Measurements from ENCODE around the gene MAP1LC3B. TPM values are rescaled to one million over a fixed set of nuclear protein-coding genes. Genes with fewer than 3 reads are reported as not detected.

Gene MAP1LC3B
- total and polyA plus RNA-seq, 2 of the 8 experiments (the other 6 are each of a cell fraction or from before 2014, with no cell fraction given) = 29.5 to 48.5 TPM

DNA sequence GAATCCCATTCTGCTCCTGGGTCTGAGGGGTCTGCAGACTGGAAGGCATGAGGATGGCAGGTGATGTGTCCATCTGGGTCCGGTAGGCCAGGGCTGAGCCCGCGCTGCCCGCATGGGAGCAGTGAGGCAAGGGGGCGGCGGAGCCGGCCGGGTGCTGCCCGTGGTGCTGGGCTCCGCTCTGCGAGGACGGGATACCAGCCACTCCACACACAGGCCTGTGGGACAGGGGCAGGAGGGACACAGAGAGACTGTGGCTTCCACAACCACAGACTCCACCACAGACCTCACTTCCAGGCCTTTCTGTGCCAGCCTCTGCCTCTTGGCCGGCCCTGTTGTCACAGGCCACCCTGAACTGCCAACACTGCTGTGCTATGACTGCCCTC lies 25.4 kb downstream of the MAP1LC3B start:
- Histone ChIP-seq H3K23ac (ENCODE audit: insufficient read length) (no peak overlapping the region), H3K9me3 (ENCODE audit: insufficient read depth in 2 of 2, low read depth in 1 of 2, low read length in 1 of 2) (no peaks in the 10 kb centered on the region), H3K18ac (ENCODE audit: extremely low read depth, low read length) (no peak overlapping the region), H2BK15ac (ENCODE audit: low read length) (no peak overlapping the region), H3K27ac (ENCODE audit: low read depth, low read length) (no peak overlapping the region), H2BK12ac (ENCODE audit: low read depth, low read length) (no peak overlapping the region), H3K79me2 (ENCODE audit: control insufficient read depth in 1 of 2, insufficient read depth in 2 of 2, low read length in 2 of 2) (no peaks in the 10 kb centered on the region), H2BK20ac (ENCODE audit: low read length) (no peak overlapping the region), H2BK120ac (replicated peaks; ENCODE audit: low read depth, low read length) (no peak overlapping the region), H3K79me1 (ENCODE audit: low read depth, low read length) (no peaks in the 10 kb centered on the region), H4K91ac (replicated peaks; ENCODE audit: insufficient read length, low read length) (no peak overlapping the region), H3K4me1 (replicated peaks in 1 of 4; ENCODE audit: control insufficient read depth in 3 of 4, insufficient read depth in 4 of 4, low read length in 3 of 4) (no peaks in the 10 kb centered on the region), H4K5ac (ENCODE audit: insufficient read length, low read depth, low read length) (no peak overlapping the region), H3K23me2 (ENCODE audit: low read depth, low read length) (no peaks in the 10 kb centered on the region), H3K4ac (replicated peaks; ENCODE audit: insufficient read length, low read depth, low read length) (no peak overlapping the region), H3K36me3 (ENCODE audit: control insufficient read depth in 2 of 4, insufficient read depth in 4 of 4, low read length in 3 of 4) (peaks cover under 1 to 28% (median 14%) of the 10 kb centered on the region in 4 experiments; a peak in 6 of 8 replicates), H3K4me2 (ENCODE audit: insufficient read depth in 1 of 2, low read depth in 2 of 2, low read length in 2 of 2) (no peak overlapping the region), H4K8ac (ENCODE audit: extremely low read depth, insufficient read depth, low read length) (no peak overlapping the region), H3K4me3 (ENCODE audit: extremely low read depth in 1 of 4, insufficient read depth in 2 of 4, low read depth in 3 of 4, low read length in 4 of 4) (no peak overlapping the region), H3K56ac (replicated peaks; ENCODE audit: insufficient read length, low read depth, low read length) (no peak overlapping the region), H2AK5ac (ENCODE audit: low read depth, low read length) (no peak overlapping the region), H4K20me1 (replicated peaks in 1 of 2; ENCODE audit: control insufficient read depth in 1 of 2, insufficient read depth in 2 of 2, low read length in 2 of 2) (peaks cover 2 to 5% of the 10 kb centered on the region in 2 experiments), H2BK5ac (ENCODE audit: low read depth, low read length) (no peak overlapping the region), H3K14ac (ENCODE audit: insufficient read length) (no peak overlapping the region), H3K9ac (replicated peaks in 1 of 4; ENCODE audit: extremely low read depth in 1 of 4, low read depth in 3 of 4, low read length in 3 of 4) (no peak overlapping the region), H3K27me3 (replicated peaks in 1 of 4; ENCODE audit: control insufficient read depth in 3 of 4, extremely low read depth in 1 of 4, insufficient read depth in 3 of 4, low read length in 3 of 4) (no peaks in the 10 kb centered on the region), H2AFZ (ENCODE audit: low read length) (no peak overlapping the region)
- WGBS, 2 experiments (ENCODE audit: extremely low coverage in 1 of 2, insufficient coverage in 1 of 2, insufficient read length in 1 of 2, insufficient replicate concordance in 2 of 2, low coverage in 1 of 2, low lambda C conversion rate in 2 of 2, missing lambda C conversion rate in 1 of 2) = 91% methylated on average over 13 of the region's 13 CpGs; no CpG with 5 or more reads in 1 of the 2 experiments
- POLR2A ChIA-PET (ENCODE audit: partially characterized antibody) = interaction anchor here (1.2 kb wide), 1 partner anchor 12 kb away, joined by 5 read pairs; no protein-coding TSS in a partner anchor
- no peak for FAIRE-seq
- CTCF ChIA-PET (ENCODE audit: partially characterized antibody) = interaction anchor here (1.1 to 2.5 kb wide), 10 partner anchors 9 to 229 kb away, joined by 3 to 10 read pairs (median 6); no protein-coding TSS in a partner anchor
- DNase-seq (ENCODE audit: low read depth in 1 of 2, low spot score in 2 of 2) = no peak
- TF ChIP-seq MAFK (IDR thresholded peaks at IDR 0.05; ENCODE audit: low read depth, low read length) = no peak
- TF ChIP-seq, protein P1, sequence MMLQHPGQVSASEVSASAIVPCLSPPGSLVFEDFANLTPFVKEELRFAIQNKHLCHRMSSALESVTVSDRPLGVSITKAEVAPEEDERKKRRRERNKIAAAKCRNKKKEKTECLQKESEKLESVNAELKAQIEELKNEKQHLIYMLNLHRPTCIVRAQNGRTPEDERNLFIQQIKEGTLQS (IDR thresholded peaks at IDR 0.05; ENCODE audit: insufficient read depth, low read depth, low read length) = no peak
- TF ChIP-seq BRCA1 (IDR thresholded peaks at IDR 0.05; ENCODE audit: low read depth, low read length) = no peak
- no peak for TF ChIP-seq GABPA (IDR thresholded peaks at IDR 0.05; ENCODE audit: borderline replicate concordance, insufficient read depth, low read length)
- no peak for TF ChIP-seq RFX5 (IDR thresholded peaks at IDR 0.05; ENCODE audit: borderline replicate concordance, low read depth, low read length)
- TF ChIP-seq FOSL1 (IDR thresholded peaks at IDR 0.05; ENCODE audit: insufficient read depth, low read depth, low read length) = no peak
- TF ChIP-seq SRF (IDR thresholded peaks at IDR 0.05; ENCODE audit: low read depth, low read length) = no peak
- TF ChIP-seq RNF2 (IDR thresholded peaks at IDR 0.05; ENCODE audit: borderline replicate concordance, low read depth, low read length, missing control alignments, poor library complexity, severe bottlenecking) = no peak
- TF ChIP-seq JUND (IDR thresholded peaks at IDR 0.05; ENCODE audit: low read length) = no peak
- no peak for TF ChIP-seq YY1 (IDR thresholded peaks at IDR 0.05; ENCODE audit: low read depth, low read length)
- no peak for TF ChIP-seq NANOG (IDR thresholded peaks at IDR 0.05; ENCODE audit: insufficient read depth, low read depth, low read length, poor library complexity, severe bottlenecking)
- TF ChIP-seq ZNF274 (IDR thresholded peaks at IDR 0.05; ENCODE audit: borderline replicate concordance, extremely low read depth, low read length) = no peak
- TF ChIP-seq, protein P2, sequence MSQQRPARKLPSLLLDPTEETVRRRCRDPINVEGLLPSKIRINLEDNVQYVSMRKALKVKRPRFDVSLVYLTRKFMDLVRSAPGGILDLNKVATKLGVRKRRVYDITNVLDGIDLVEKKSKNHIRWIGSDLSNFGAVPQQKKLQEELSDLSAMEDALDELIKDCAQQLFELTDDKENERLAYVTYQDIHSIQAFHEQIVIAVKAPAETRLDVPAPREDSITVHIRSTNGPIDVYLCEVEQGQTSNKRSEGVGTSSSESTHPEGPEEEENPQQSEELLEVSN (IDR thresholded peaks at IDR 0.05) = no peak
